NOMO-1 treated with dmso at 0.1 percent for 144 hours (cell line): Measurements from ENCODE around the gene CPN2.
A peak's percentile ranks its signal among the peaks of the same experiment; 100 is the strongest.

Experiments
- DNase-seq: peaks from one replicate; lab custom pipeline; 2025; ENCODE audit not compliant: unreplicated experiment; lab: John Stamatoyannopoulos, UW

The CPN2 gene

DNA sequence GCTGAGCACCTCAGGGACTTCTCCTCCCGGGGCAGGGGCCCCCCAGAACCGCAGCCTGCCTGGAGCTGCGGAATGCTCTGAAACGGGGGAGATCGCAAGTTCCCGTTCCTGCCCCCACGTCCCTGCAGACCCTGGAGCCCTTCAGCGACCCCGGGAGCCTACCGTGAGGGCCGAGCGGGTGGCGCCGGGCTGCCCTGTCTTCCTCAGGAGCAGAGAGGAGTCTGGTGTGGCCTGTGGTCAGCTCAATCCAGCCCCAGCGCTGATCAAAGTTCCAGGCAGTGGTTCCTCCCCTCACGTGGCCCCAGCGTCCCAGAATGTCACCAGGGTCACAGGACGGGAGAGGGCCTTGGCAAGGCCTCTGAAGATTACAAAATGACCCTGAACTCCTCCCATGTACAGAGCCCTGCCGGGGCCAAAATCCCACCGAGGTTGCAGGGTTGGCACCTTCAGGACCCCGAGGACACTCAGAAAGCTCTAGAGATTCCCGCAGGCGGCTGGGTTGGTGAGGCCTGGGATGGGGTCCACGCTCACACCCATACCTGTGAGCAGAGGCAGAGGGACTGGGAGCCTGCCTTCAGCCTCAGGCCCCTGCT, at the start of gene CPN2:
Gene CPN2 (minus strand): TSS at position 249 of the 593 bp plus-strand sequence. CDS start 8,626 bp downstream, outside the sequence.
- no peak for DNase-seq

- no peak for DNase-seq
Observed at GRCh38 chr3:194399874-194400411, 48.8 kb upstream of the CPN2 start.

DNA sequence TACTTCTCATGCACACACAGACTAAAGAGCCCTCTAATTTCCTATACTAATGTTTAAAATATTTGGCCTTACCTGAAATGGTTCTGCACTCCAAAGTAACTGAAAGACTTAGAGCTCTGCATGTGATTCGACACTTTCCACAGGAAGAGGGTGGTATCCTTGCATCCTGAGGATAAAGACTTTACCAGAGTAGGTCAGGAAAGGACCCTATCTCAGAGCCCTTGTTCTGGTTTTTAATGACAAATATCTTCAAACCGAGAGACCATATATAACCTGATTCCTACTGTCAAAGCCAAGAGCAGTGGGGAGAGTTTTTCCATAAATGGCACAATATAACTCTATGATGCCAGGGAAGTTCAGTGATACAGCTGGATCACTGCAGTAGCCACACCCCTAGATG, 48.0 kb upstream of the CPN2 start, which contains the start of gene GP5:
Gene GP5 (minus strand): TSS at position 101 of the 400 bp plus-strand sequence. CDS start 984 bp downstream, outside the sequence.
- no peak for DNase-seq

- no peak for DNase-seq
Observed at GRCh38 chr3:194397757-194398312, 46.7 kb upstream of the CPN2 start.

DNA sequence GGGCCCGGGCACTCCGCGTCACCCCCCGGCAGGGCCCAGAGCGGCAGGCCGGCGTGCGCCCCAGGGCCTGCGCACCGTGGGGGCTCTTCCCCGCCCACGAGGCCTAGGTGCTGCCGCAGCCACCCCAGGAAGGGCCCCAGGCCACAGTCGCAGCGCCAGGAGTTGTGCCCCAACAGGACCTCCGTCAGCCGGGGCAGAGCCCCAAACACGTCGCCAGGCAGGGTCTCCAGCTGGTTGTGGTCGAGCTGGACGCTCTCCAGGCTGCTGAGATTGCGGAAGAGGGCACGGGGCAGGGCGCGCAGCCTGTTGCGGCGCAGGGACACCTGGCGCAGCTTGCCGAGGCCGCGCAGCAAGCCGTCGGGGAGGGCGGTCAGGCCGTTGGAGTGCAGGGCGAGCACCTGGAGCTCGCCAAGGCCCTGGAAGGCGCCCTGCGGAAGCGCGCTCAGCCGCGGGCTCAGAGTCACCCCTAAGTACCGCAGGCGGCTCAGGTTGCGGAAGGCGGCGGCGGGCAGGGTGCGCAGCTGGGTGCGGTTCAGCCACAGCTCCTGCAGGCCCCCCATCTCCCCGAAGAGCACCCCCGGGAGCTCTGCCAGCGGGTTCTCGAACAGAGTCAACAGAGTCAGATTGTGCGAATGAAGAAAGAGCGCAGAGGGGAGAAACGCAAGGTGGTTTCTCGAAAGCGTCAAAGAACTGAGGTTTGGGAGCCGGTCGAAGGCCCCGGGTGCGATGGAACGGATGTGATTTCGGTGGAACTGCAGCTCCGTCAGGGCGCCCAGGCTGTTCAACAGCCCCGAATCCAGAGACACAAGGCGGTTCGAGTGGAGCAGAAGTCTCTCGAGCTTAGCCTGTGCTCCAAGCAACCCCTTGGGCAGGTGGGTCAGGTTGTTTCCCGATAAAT, 46.0 kb upstream of the CPN2 start:
- no peak for DNase-seq

GRCh38 chr3:194396539-194396858, 45.4 kb upstream of the CPN2 start:
- no peak for DNase-seq

- peak; percentile 65 for DNase-seq
Observed at GRCh38 chr3:194395778-194396538, 44.8 kb upstream of the CPN2 start.

DNA sequence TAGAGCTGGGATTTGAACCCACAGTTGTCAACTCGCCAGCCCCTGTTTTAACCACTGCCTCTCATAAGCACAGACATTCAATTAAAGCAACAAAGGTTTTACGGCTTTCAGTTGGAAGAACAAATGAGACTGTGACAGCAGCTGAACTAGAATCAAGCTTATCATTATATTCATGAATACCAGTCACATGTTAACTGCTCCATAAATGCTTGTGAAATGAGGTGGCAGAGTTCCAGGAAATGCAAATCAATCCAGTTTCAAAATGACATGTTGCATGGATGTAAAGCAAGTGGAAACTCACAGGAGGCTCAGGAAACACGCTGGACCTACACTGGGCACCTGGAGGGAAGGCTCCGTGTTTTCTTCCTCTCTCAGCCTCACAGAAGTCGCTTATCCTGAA, 44.1 kb upstream of the CPN2 start:
- DNase-seq: no peak

DNA sequence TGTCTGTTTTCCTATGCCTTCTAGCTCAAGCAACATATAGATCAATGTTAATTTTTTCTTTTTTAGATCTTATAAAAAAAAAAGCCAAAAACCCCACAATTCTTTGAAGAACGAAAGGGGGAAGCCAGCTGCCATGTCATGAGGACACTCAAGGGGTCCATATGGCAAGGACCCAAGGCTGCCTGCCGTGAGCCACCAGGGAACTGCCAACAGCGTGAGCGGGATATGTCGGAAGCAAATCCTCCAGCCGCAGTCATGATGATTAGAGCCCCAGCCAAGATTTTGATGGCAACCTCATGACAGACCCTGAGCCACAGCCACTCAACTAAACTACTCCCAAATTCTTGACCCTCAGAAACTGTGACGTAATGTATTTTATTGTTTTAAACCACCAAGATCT, 41.4 kb upstream of the CPN2 start:
- DNase-seq: no peak

- no peak for DNase-seq
Observed at GRCh38 chr3:194390835-194391234, 39.7 kb upstream of the CPN2 start.

- DNase-seq: no peak
Observed at GRCh38 chr3:194389269-194389668, 38.1 kb upstream of the CPN2 start.

- no peak for DNase-seq
Observed at GRCh38 chr3:194387926-194388418, 36.8 kb upstream of the CPN2 start.

DNA sequence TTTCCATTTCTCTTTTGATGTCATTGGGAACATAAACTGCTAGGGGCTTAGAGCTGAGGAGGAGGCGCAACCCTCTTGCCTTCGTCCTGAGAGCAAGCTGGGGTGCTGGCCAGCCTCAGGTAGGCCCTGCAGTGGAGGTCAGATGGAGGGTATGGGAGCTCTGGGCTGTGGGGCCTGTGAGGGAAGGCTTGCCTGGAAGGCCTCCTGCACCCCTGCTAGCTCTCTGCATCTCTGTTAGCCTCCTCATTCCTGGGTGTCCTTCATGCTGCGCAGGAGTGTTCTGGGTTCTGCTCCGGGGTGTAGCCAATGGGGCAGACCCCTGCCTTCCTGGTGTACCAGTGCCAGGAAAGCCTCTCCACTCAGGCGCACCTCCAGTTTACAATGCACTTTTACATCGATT, 36.1 kb upstream of the CPN2 start:
- DNase-seq: no peak

DNA sequence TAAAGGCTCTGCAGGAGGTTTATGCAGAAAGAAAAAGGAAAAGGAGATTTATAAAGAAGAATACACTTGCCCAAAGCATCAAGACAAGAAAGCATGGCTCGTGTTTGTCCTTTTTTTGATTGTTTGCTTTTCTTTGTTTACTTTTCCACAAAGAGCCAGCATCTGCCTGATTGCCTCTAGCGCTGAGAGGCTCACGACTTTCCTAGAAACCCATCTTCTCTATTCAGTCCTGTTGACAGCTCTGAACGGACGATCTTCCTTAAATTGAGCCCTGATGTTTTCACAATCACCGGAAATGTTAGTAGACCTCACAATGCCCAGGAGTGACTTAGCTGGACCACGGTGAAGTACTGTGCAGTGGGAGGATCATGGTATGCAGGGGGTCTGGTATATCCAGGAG, 35.5 kb upstream of the CPN2 start:
- no peak for DNase-seq

DNA sequence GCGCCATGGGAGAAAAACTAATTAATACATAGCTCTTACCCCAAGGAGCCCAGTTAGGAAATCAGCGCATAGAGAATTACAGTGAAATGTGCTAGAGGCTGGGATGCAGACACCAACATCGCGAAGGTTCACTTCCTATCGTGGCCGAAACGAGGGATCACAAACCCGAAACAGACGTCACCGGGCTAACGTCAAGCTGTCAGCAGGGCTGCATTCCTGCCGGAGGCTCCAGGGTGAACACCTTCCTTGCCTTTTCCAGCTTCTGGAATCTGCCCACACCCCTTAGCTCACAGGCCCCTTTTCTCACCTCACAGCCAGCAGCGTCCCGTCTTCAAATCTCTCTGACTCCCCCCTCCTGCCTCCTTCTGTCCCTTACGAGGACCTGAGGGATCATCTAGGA, 34.9 kb upstream of the CPN2 start:
- DNase-seq: no peak

- no peak for DNase-seq
Observed at GRCh38 chr3:194384569-194385001, 33.5 kb upstream of the CPN2 start.

- DNase-seq: no peak
Observed at GRCh38 chr3:194384156-194384555, 33.0 kb upstream of the CPN2 start.

DNA sequence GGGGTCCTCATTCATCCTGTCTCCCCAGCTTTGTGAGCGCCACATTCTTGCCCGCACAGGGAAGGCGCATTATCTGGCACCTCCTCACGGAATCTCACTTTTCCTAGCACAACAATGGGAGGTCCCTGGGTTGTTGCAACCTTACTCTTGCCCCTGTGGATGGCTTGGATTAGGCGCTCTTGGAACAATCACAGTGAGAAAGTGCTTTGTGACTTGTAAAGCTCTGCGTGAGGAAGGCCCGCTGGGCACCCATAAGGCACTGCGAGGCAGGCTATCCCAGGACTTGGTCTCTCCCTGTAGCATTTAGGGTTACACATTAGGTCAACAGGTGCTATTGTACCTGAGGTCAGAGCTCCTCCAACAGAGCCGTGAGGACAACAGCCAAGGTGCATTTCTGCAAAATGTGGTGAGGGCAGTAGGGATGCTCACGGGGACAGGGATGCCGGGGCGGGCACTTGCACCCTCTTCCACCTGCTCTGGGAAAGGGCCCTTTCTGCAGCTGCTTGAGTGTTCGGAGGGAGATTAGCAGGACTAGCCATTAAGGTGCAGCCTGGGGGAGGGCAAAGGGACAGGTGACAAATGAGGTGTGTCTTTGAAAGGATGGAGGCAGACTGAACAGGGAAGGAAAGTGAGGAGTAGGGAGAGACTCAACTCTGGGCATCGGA, 32.3 kb upstream of the CPN2 start:
- DNase-seq: no peak

GRCh38 chr3:194382892-194383223, 31.7 kb upstream of the CPN2 start:
- DNase-seq: no peak

GRCh38 chr3:194382196-194382891, 31.2 kb upstream of the CPN2 start:
- no peak for DNase-seq
